ENCODE results near the gene NDUFA13. TPM values are rescaled to one million over a fixed set of nuclear protein-coding genes. Genes with fewer than 3 reads are reported as not detected.

NDUFA13 gene
- total RNA-seq, 4 donors from 2014 or later: 31.4 to 179 (median 108) TPM

- intact Hi-C loops (cut with DNase I; ENCODE audit: low total_unique reads): no loop called here
- 74 to 85% methylated on average over 9 to 10 of the region's 10 CpGs for WGBS, 2 donors
- TF ChIP-seq, protein P1, sequence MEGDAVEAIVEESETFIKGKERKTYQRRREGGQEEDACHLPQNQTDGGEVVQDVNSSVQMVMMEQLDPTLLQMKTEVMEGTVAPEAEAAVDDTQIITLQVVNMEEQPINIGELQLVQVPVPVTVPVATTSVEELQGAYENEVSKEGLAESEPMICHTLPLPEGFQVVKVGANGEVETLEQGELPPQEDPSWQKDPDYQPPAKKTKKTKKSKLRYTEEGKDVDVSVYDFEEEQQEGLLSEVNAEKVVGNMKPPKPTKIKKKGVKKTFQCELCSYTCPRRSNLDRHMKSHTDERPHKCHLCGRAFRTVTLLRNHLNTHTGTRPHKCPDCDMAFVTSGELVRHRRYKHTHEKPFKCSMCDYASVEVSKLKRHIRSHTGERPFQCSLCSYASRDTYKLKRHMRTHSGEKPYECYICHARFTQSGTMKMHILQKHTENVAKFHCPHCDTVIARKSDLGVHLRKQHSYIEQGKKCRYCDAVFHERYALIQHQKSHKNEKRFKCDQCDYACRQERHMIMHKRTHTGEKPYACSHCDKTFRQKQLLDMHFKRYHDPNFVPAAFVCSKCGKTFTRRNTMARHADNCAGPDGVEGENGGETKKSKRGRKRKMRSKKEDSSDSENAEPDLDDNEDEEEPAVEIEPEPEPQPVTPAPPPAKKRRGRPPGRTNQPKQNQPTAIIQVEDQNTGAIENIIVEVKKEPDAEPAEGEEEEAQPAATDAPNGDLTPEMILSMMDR (IDR thresholded peaks at IDR 0.05): no peak
- TF ChIP-seq POLR2A (IDR thresholded peaks at IDR 0.05): no peak
- no peak for DNase-seq (ENCODE audit: low spot score in 2 of 2)
- H3K4me3 ChIP-seq (ENCODE audit: low read depth, poor library complexity, severe bottlenecking): no peak overlapping the region
Observed at GRCh38 chr19:19550972-19551852, 35.2 kb downstream of the NDUFA13 start.

GRCh38 chr19:19551853-19552192 lies 35.8 kb downstream of the NDUFA13 start:
- no peak for DNase-seq (ENCODE audit: low spot score in 2 of 2)
- no peak overlapping the region for H3K4me3 ChIP-seq (ENCODE audit: low read depth, poor library complexity, severe bottlenecking)
- 72 to 75% methylated on average over 14 of the region's 14 CpGs for WGBS, 2 donors
- intact Hi-C loops (cut with DNase I; ENCODE audit: low total_unique reads): no loop called here
- no peak for TF ChIP-seq POLR2A (IDR thresholded peaks at IDR 0.05)
- TF ChIP-seq, protein P1 (IDR thresholded peaks at IDR 0.05): no peak

GRCh38 chr19:19552798-19553197 lies 36.8 kb downstream of the NDUFA13 start:
- 46 to 67% methylated on average over 6 of the region's 6 CpGs for WGBS, 2 donors
- intact Hi-C loops (cut with DNase I; ENCODE audit: low total_unique reads): no loop called here
- H3K4me3 ChIP-seq (ENCODE audit: low read depth, poor library complexity, severe bottlenecking): no peak overlapping the region
- TF ChIP-seq POLR2A (IDR thresholded peaks at IDR 0.05): no peak
- TF ChIP-seq, protein P1 (IDR thresholded peaks at IDR 0.05): no peak
- no peak for DNase-seq (ENCODE audit: low spot score in 2 of 2)

GRCh38 chr19:19553670-19554069 lies 37.6 kb downstream of the NDUFA13 start:
- intact Hi-C loops (cut with DNase I; ENCODE audit: low total_unique reads): no loop called here
- no peak overlapping the region for H3K4me3 ChIP-seq (ENCODE audit: low read depth, poor library complexity, severe bottlenecking)
- no peak for DNase-seq (ENCODE audit: low spot score in 2 of 2)
- 88 to 91% methylated on average over 10 of the region's 10 CpGs for WGBS, 2 donors
- TF ChIP-seq, protein P1 (IDR thresholded peaks at IDR 0.05): no peak
- no peak for TF ChIP-seq POLR2A (IDR thresholded peaks at IDR 0.05)

DNA sequence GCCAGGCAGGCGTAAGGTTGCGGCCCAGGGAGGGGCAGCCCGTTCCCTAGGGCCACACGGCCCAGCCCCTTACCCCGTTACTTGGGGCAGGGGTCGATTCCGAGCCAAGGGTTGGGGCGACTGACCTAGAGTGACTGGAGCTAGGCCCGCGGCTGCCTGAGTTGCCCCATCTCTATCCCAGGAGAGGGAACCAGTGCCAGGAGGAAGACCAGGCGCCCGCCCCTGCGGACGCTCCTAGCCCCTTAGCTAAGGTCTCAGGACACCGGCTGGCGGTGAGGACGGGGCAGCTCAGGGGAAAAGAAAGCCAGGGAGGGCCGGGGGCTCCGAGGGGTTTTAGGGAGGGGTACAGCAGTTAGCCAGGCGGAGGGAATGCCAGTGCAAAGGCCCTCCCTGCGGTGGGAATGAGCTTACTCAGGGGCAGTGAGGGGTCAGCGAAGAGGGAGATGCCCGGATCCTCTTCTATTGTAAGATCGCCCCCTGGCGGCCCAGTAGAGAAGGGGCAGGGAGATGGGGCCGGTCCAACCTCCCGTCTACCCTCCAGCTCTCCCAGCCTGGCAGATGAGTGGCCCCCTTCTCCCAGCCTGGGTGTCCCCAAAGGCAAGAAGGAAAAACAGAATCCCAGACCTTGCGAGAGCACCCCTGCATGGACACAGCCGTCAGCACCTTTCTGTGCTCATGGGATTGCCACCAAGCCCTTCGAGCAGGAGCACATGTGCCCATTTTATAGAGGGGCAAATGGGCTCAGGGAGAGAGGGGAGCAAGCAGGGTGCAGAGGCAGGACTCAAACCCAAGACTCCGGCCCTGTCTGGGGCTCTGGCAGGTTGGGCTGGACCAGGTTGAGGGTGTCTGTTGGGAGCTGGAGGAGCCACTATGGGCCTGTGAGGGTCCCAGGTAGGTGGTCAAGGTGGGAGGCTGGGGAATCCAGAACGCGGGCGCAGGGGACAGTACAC lies 38.3 kb downstream of the NDUFA13 start:
- intact Hi-C loops (cut with DNase I; ENCODE audit: low total_unique reads): no loop called here
- DNase-seq (ENCODE audit: low spot score in 2 of 2): no peak
- WGBS, 2 donors: 65 to 68% methylated on average over 33 to 34 of the region's 34 CpGs
- TF ChIP-seq POLR2A (IDR thresholded peaks at IDR 0.05): no peak
- TF ChIP-seq, protein P1 (IDR thresholded peaks at IDR 0.05): no peak
- H3K4me3 ChIP-seq (ENCODE audit: low read depth, poor library complexity, severe bottlenecking): no peak overlapping the region
